Vagina (tissue), 2 donors: ENCODE results near the gene FGG.

Experiments used
- POLR2A ChIP-seq, 2 donors: fragments of 450-650 bp; IDR thresholded peaks; one replicate each; pipeline ENCODE4 v1.6.1; 2017; ENCODE audit warnings: antibody characterized with exemption in 2 of 2, mild to moderate bottlenecking in 2 of 2, moderate library complexity in 2 of 2
- POLR2AphosphoS5 ChIP-seq, 2 donors: sonication (generic); formaldehyde crosslinking; IDR thresholded peaks; one replicate each; pipeline ENCODE4 v1.9.0; 2017; ENCODE audit warnings: antibody characterized with exemption in 2 of 2, mild to moderate bottlenecking in 2 of 2, low read depth in 1 of 2; ENCODE audit not compliant: insufficient read depth in 1 of 2

GRCh38 chr4:154642373-154643009 is 30.0 kb upstream of the FGG start:
- TF ChIP-seq POLR2A (IDR thresholded peaks at IDR 0.05) (no peak), POLR2AphosphoS5 (IDR thresholded peaks at IDR 0.05; ENCODE audit: insufficient read depth in 1 of 2, low read depth in 1 of 2) (no peak)
